ENCODE results near the gene ENTHD1. TPM values are rescaled to one million over a fixed set of nuclear protein-coding genes. Genes with fewer than 3 reads are reported as not detected.

The ENTHD1 gene, protein sequence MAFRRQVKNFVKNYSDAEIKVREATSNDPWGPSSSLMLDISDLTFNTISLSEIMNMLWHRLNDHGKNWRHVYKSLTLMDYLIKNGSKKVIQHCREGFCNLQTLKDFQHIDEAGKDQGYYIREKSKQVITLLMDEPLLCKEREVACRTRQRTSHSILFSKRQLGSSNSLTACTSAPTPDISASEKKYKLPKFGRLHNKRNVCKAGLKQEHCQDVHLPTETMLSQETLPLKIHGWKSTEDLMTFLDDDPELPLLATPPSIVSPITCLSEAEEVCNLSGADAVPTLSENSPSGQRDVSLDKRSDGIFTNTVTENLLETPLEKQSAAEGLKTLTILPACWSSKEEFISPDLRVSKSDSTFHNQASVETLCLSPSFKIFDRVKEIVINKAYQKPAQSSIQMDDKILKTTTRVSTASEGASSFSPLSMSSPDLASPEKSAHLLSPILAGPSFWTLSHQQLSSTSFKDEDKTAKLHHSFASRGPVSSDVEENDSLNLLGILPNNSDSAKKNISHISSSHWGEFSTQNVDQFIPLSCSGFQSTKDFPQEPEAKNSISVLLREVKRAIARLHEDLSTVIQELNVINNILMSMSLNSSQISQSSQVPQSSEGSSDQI
- total RNA-seq (under 1 TPM in 1 of 2 donors, not detected in 1; 0.16 TPM), polyA plus RNA-seq (ENCODE audit: insufficient read length in 6 of 6) (not detected)
- long read RNA-seq, donor 1: 0 reads
- long read RNA-seq, donor 2: 0 reads
- long read RNA-seq, donor 3: 0 reads
- long read RNA-seq, donor 4: 0 reads
- long read RNA-seq, donor 5: 0 reads
- long read RNA-seq, donor 6: 0 reads
- long read RNA-seq, donor 7: 0 reads
- long read RNA-seq, donor 8: 0 reads
- long read RNA-seq, donor 9: 0 reads
- long read RNA-seq, donor 10: 0 reads
- long read RNA-seq, donor 11: 0 reads
- long read RNA-seq, donor 12: 0 reads

GRCh38 chr22:39893526-39893925 is at the start of gene ENTHD1:
Gene ENTHD1 (minus strand): TSS chr22:39893760. CDS start chr22:39887748, 6,012 bp downstream.
- ATAC-seq (no peak), DNase-seq (peak in 1 of 4 donors; percentile 67)
- Histone ChIP-seq H3K9me3 (no peaks in the 10 kb centered on the region), H3K4me3 (no peak within 1 kb of the TSS), H3K27ac (no peak within 1 kb of the TSS), H3K27me3 (peaks cover 0 to 8% of the 10 kb centered on the region in 2 donors), H3K36me3 (no peaks in the 10 kb centered on the region), H3K4me1 (peaks cover 0 to 10% of the 10 kb centered on the region in 2 donors)
- intact Hi-C loops (cut with DNase I): no loop called here
- no peak for TF ChIP-seq CTCF (IDR thresholded peaks at IDR 0.05)

DNA sequence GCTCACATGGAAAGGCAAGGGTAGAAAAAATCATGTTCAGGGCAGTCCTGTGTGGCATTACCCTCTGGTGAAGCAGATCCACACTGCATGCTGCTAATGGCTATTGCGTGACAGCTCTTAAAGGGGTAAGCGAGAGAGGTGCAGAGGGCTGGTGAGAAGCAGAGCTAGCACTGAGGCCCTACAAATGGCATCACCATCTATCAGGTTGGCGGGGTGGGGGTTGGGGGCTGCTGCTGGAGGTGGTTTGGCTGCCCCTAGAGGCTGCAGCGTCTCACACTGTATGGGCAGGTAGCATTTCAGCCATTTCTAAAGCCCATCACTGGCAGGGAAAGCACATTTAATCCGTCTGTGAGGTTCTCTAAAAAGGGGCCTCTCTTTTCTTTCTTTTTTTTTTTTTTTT is 49.8 kb upstream of the ENTHD1 start:
- H3K4me1 ChIP-seq: peaks cover 0 to 12% of the 10 kb centered on the region in 2 donors
- no peaks in the 10 kb centered on the region for H3K9me3 ChIP-seq
- ATAC-seq (no peak), DNase-seq (no peak)
- no peak overlapping the region for H3K4me3 ChIP-seq
- H3K27me3 ChIP-seq: peaks cover 0 to 68% of the 10 kb centered on the region in 2 donors
- intact Hi-C loops (cut with DNase I): no loop called here
- H3K27ac ChIP-seq: no peak overlapping the region
- TF ChIP-seq CTCF (IDR thresholded peaks at IDR 0.05): no peak
- H3K36me3 ChIP-seq: no peaks in the 10 kb centered on the region

DNA sequence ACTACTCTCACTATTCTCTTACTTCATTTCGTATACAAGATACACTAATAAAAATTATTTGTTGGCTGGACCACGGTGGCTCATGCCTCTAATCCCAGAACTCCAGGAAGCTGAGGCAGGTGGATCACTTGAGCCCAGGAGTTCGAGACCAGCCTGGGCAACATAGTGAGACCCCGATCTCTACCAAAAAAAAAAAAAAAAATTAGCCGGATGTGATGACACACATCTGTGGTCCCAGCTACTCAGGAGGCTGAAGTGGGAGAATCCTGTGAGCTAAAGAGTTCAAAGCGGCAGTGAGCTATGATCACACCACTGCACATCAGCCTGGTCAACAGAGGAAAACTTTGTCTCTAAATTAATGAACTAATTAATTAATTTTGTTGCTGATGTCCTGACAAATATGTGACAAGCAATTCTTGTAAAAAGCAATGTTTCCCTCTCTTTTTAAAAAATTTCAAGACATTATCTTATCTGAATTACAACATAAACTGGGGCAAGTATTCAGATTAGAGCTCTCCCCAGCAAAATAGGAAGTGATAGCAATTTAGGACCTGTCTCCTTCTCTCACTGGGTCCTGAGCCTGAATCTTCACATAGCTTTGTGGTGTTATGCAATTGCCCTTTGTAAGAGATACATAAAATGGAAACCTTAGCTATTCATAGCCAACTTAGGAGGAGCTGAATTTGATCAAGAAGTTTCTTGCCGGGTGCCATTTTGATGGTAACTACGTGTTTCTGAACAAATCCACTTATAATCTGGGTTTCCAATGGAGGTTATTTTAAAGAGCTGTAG is 49.1 kb upstream of the ENTHD1 start:
- ATAC-seq (no peak), DNase-seq (no peak)
- no peaks in the 10 kb centered on the region for H3K9me3 ChIP-seq
- H3K27me3 ChIP-seq: peaks cover 0 to 75% of the 10 kb centered on the region in 2 donors
- H3K4me1 ChIP-seq: peaks cover 0 to 12% of the 10 kb centered on the region in 2 donors
- H3K27ac ChIP-seq: no peak overlapping the region
- no peak for TF ChIP-seq CTCF (IDR thresholded peaks at IDR 0.05)
- no peaks in the 10 kb centered on the region for H3K36me3 ChIP-seq
- intact Hi-C loops (cut with DNase I): no loop called here
- H3K4me3 ChIP-seq: no peak overlapping the region

GRCh38 chr22:39941601-39942000 is 48.0 kb upstream of the ENTHD1 start:
- H3K4me1 ChIP-seq: peaks cover 0 to 4% of the 10 kb centered on the region in 2 donors
- H3K27ac ChIP-seq: no peak overlapping the region
- intact Hi-C loops (cut with DNase I): no loop called here
- no peak for TF ChIP-seq CTCF (IDR thresholded peaks at IDR 0.05)
- DNase-seq (no peak), ATAC-seq (no peak)
- H3K9me3 ChIP-seq: no peaks in the 10 kb centered on the region
- no peak overlapping the region for H3K4me3 ChIP-seq
- H3K36me3 ChIP-seq: no peaks in the 10 kb centered on the region
- peaks cover 0 to 81% of the 10 kb centered on the region in 2 donors for H3K27me3 ChIP-seq
